HepG2 (cell line): Measurements from ENCODE around the gene SNAI1. TPM values are rescaled to one million over a fixed set of nuclear protein-coding genes. Genes with fewer than 3 reads are reported as not detected.

Experiments
- CEBPB ChIP-seq: IDR thresholded peaks from 2 replicates; pipeline ENCODE4 v1.6.1; 2011; ENCODE audit warnings: low read depth, low read length, improper control_type of control experiment, borderline replicate concordance
- FOSL2 ChIP-seq: sonication (generic); formaldehyde crosslinking; IDR thresholded peaks from 2 replicates; pipeline ENCODE4 v1.4.0; 2020; ENCODE audit warnings: missing genetic modification reagents
- KIAA2018 ChIP-seq: sonication (generic); formaldehyde crosslinking; IDR thresholded peaks from 2 replicates; pipeline ENCODE4 v1.5.0; 2020; ENCODE audit warnings: mild to moderate bottlenecking, missing genetic modification reagents, borderline replicate concordance
- MED1 ChIP-seq: sonication (generic); formaldehyde crosslinking; IDR thresholded peaks from 2 replicates; pipeline ENCODE4 v1.4.0; 2020; ENCODE audit warnings: missing genetic modification reagents
- MIXL1 ChIP-seq: IDR thresholded peaks from 2 replicates; pipeline ENCODE4 v1.6.1; 2016
- MTA1 ChIP-seq: sonication (generic); formaldehyde crosslinking; IDR thresholded peaks from 2 replicates; pipeline ENCODE4 v1.4.0; 2020; ENCODE audit warnings: missing genetic modification reagents, mild to moderate bottlenecking, borderline replicate concordance
- SUZ12 ChIP-seq: fragments of 150-350 bp; IDR thresholded peaks from 2 replicates; pipeline ENCODE4 v1.6.1; 2014; ENCODE audit warnings: low read depth, low read length
- SYNCRIP ChIP-seq: fragments of 200-400 bp; formaldehyde crosslinking; IDR thresholded peaks from 2 replicates; pipeline ENCODE4 v1.6.1; 2018; ENCODE audit warnings: mild to moderate bottlenecking, low read depth, low read length; ENCODE audit not compliant: insufficient read depth
- TP53 ChIP-seq: sonication (generic); formaldehyde crosslinking; conservative IDR thresholded peaks from 2 replicates; pipeline ENCODE4 v1.4.0; 2020; ENCODE audit warnings: missing genetic modification reagents
- ZBTB4 ChIP-seq: sonication (generic); formaldehyde crosslinking; IDR thresholded peaks from 2 replicates; pipeline ENCODE4 v1.4.0; 2020; ENCODE audit warnings: missing genetic modification reagents, mild to moderate bottlenecking, borderline replicate concordance
- ZFP36L1 ChIP-seq: sonication (generic); formaldehyde crosslinking; IDR thresholded peaks from 2 replicates; pipeline ENCODE4 v1.8.0; 2022; ENCODE audit warnings: mild to moderate bottlenecking, missing genetic modification reagents, moderate library complexity
- ZNF180 ChIP-seq: sonication (generic); formaldehyde crosslinking; IDR thresholded peaks from 2 replicates; pipeline ENCODE4 v1.4.0; 2020; ENCODE audit warnings: low read depth, missing genetic modification reagents, borderline replicate concordance
- ZNF280B ChIP-seq: sonication (generic); formaldehyde crosslinking; IDR thresholded peaks from 2 replicates; pipeline ENCODE4 v1.5.0; 2020; ENCODE audit warnings: missing genetic modification reagents, mild to moderate bottlenecking, borderline replicate concordance
- polyA plus RNA-seq, 8 experiments: library from polyadenylated mRNA; depleted of rRNA in 3 of 8; stranded (reverse) in 7 of 8; unstranded in 1 of 8; fragments of >200 nt; fragmentation: Illumina TruSeq in 4 of 8; extraction: Trizol in 4 of 8; gene quantifications; 2 replicates each; pipeline versions ENCODE4 v1.2.1 to v1.2.3, GENCODE V29; 2011 to 2016; ENCODE audit warnings: low read depth in 4 of 8, missing spikeins in 1 of 8, mixed read lengths in 1 of 8; ENCODE audit not compliant: insufficient read depth in 1 of 8
- total RNA-seq, 5 experiments: library from RNA; depleted of rRNA; stranded (reverse); fragments of >200 nt; fragmentation: Illumina TruSeq; extraction: Trizol; gene quantifications; 2 replicates each; pipeline ENCODE4 v1.2.3, GENCODE V29; 2016; ENCODE audit warnings: low read depth in 1 of 5

Gene SNAI1
- total and polyA plus RNA-seq, 2 of the 13 experiments (the other 11 are each of a cell fraction or from before 2014, with no cell fraction given) = 1.3 to 1.4 TPM

GRCh38 chr20:49938173-49939163 is 44.3 kb upstream of the SNAI1 start (continued):
- no peak for TF ChIP-seq MIXL1
- no peak for TF ChIP-seq FOSL2
- no peak for TF ChIP-seq ZNF280B
- TF ChIP-seq KIAA2018 (CRISPR knock-in tag) = no peak
- peak; percentile 23; the same call in 1 of the 2 replicates for TF ChIP-seq MTA1 (CRISPR knock-in tag)
- no peak for TF ChIP-seq TP53 (CRISPR knock-in tag)
- no peak for TF ChIP-seq SUZ12
- no peak for TF ChIP-seq ZBTB4
- no peak for TF ChIP-seq SYNCRIP
- 0 out of 2 replicates have a peak, but pooled peaks have one; percentile 3 for TF ChIP-seq ZFP36L1 (CRISPR knock-in tag)
- TF ChIP-seq MED1 (CRISPR knock-in tag) = 0 out of 2 replicates have a peak, but pooled peaks have one; percentile 26
- no peak for TF ChIP-seq CEBPB
- no peak for TF ChIP-seq ZNF180 (CRISPR knock-in tag)
